RCC 7860 (cell line): Measurements from ENCODE around the gene ARPC5L.
"Not testable (repeated sequence)": the region's sequence is repeated elsewhere in the genome, so short reads cannot be mapped to it uniquely, and the experiment has no call there.

Experiments
- DNase-seq: peaks from one replicate; pipeline ENCODE4 v3.0.0-alpha.2; 2015; ENCODE audit warnings: low spot score
- FAIRE-seq: peaks from 2 replicates; lab custom pipeline; 2012; peaks lifted over from hg19 to GRCh38; lab: Jason Lieb, UNC

The ARPC5L gene

DNA sequence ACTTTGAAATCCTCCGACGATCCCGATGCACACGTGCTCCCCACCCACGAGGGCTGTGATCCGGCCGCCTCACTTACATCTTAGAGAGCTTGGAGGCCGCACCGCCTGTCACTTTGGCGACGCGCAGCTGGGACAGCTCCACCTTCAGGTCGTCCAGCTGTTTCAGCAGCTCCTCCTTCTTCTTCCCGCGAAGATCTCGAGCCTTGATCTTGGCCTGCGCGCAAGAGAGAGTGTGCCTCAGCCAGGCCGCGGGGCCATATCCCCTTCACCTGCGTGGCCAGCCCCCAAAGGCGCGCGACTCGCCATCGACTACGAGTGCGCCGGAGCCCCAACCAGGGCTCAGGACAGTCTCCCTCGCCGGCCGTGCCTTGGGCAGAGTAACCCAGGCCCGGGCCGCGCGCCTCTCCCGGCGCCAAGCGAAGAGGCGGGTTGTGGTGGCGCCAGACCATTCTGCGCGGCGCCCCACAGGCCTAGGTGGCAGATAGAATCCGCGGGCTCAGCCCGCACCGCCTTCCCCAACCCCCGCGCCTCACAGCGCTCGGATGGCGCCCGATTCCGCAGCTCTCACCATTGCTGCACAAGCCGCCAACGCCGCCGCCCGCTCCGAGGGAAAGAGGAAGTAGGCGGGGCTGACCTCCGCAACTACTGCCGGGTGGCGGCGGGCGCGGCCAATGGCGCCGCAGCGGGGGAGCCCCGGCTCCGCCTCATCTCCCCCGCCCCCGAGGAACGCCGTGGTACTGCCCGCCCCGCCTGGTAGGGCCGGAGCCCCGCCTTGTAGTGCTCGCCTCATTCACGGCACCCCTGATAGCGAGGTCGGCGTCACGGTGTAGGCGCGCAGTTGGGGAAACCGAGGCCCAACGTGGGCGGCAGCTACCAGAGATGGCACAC lies at the start of gene ARPC5L, which contains the start of gene RPL35:
TSS of gene ARPC5L (plus strand) at position 789 of the 888 bp plus-strand sequence. CDS start 7,161 bp downstream, outside the sequence.
TSS of gene RPL35 (minus strand) at position 616 of the 888 bp plus-strand sequence. CDS start at position 571, 45 bp downstream.
- DNase-seq: peak; percentile 86
- FAIRE-seq: no peak

DNA sequence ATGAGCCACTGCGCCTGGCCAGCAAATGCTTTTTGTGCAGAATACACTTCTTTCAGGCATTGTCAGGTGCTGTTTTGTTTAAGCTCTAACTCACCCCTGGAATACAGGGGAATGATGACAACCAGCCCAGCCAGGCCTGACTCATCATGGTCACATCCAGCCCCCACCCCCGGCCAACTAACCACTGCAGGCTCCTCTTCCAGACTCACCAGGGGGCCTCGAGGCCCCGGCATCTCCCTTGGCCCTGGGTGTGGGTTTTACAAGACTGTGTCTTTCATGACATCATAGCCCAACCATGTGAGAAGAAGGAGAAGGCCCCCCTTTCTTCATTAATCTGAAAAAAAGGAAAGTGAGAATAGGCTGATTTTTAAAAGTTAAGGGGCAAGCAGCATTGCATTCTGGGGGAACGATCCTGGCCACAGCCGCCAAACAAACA lies 49.5 kb upstream of the ARPC5L start:
- peak; percentile 98 for FAIRE-seq
- DNase-seq: peak; percentile 99

- FAIRE-seq (no peak), DNase-seq (no peak)
These were observed 48.9 kb upstream of the ARPC5L start for GRCh38 chr9:124813041-124813440.

DNA sequence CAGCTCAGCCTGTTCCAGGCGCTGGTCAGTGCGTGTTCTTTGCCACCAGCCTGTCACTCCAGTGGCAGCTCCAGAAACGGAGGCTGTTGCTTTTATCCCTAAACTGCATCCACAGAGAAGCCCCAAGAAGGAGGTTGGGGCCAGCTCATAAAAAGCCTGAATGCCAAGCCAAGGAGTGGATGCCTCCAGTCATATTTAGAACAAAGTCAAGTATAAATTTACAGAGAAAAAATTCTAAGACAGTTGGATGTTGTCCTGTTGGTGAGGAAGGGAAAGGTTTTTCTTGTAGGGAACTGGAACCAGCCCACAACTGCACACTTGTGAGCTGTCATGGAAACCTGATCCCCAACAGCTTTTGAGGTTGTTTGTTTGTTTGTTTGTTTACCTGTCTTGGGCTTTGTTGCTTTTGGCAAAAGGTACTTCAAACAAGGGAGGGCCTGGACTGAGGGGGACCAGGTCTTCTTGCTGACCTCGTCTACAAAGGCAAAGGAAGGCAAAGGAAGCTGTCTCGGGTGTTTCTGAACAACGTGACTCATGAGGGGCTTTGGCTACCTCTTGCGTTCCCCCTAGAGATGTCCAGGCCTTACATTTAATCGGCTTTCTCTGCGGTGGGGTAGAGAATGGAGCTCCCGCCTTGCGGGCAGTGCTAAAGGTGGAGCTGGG lies 48.3 kb upstream of the ARPC5L start:
- DNase-seq (no peak), FAIRE-seq (no peak)

- no peak for FAIRE-seq
- no peak for DNase-seq
These were observed 47.8 kb upstream of the ARPC5L start for GRCh38 chr9:124814164-124814535.

DNA sequence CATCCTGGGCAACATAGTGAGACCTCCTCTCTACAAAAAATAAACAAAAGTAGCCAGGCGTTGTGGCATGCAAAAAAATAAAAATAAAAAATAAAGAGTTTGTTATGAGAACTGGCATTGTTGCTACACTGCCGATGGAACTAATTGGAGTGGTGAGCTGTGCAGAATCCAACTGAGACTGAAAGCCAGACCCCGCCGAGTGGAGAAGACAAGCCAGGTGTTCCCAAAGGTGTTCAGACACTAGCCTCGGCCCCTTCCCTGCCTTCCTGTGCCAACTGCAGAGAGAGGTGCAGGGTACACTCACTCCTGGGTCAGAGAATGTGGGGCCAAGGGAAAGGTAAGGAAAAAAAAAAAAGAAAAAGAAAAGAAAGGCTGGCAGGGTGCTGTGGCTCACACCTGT lies 46.3 kb upstream of the ARPC5L start:
- no peak for FAIRE-seq

GRCh38 chr9:124818431-124819281 lies 43.3 kb upstream of the ARPC5L start:
- peak; percentile 95 for DNase-seq
- peak; percentile 83 for FAIRE-seq

More for the DNA sequence above, 46.3 kb upstream of the ARPC5L start:
- DNase-seq: no peak

DNA sequence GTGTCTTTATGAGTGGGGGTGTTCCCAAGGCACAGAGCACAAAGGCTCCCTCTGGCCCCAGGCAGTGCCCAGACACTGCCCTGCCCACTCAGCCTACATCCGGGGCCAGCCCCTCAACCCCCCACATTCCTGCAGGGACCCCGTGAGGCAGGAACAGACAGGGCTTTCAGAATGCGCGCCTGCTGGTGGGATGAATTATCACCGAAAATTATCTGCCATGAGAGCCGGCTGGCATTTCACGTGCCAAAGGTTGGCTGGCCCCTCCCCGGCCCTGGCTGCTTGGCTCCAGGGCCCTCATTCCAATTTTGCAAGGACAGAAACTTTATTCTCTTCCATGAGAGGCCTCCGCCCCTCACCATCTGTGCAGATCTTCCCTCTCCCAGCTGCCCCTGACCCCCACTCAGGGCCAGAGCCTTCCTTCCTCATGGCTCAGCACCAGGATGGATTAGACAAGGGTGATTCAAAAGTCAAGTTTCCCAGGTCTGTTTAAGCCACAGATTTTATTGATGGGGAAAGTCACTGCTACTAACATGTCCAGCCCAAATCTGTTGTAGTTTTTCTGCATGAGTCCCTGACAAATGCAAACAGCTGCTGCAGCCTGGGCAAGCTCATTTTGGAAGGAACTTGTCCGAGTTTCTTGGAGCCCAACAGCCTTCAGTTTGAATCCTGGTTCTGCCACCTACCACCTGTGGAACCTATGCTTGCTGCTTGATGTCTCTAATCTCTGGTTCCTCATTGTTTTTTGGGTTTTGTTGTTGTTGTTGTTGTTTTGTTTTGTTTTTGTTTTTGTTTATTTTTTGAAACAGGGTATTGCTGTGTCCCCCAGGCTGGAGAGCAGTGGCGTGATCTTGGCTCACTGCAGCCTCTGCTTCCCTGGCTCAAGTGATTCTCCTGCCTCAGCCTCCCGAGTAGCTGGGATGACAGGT lies 41.0 kb upstream of the ARPC5L start:
- DNase-seq (no peak), FAIRE-seq (no peak)

DNA sequence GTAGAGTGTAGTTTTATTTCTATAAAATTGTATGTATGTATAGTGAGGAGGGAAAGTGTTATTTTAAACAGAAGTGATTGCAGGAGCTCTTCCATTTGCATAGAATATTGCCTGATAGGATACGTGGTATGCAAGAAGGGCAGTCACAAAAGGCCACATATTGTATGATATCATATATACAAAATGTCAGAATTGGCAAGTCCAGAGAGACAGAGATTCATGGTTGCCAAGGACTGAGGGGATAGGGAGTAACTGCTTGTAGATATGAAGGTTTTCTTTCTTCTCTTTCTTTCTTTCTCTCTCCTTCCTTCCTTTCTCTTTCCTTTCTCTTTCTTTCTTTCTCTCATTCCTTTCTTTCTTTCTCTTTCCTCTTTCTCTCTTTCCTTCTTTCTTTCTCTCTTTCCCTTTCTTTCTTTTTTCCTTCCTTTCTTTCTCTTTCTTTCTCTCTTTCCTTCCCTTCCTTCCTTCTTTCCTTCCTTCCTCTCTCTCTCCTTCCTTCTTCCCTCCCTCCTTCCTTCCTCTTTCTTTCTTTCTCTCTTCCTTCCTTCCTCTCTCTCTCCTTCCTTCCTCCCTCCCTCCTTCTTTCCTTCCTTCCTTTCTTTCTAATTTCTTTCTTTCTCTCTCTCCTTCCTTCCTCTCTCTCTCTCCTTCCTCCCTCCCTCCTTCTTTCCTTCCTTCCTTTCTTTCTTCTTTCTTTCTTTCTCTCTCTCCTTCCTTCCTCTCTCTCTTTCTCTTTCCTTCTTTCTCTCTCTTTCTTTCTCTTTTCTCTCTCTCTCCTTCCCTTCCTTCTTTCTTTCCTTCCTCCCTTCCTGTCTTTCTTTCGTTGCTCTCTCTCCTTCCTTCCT lies 33.2 kb upstream of the ARPC5L start:
- DNase-seq (no peak), FAIRE-seq (no peak)

- FAIRE-seq (no peak), DNase-seq (no peak)
These were observed 32.6 kb upstream of the ARPC5L start for GRCh38 chr9:124829334-124829669.

DNA sequence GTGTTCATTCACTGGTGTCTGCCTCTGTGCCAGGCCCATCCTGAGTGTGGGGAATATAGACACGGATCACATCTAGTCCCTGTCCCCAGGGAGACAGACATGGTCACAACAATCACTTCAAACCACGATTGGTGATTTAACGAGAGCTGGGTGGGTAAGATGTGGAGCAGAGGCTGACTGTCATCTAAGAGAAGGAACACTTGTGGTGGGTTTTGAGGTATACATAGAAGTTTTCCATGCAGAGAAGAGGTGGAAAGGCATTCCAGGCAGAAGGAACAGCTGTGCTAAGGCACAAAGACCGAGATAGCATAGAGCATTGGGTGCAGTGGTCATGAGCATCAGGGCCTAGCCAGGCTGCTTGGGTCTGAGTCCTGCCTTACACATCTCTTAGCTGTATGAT lies 31.3 kb upstream of the ARPC5L start:
- no peak for FAIRE-seq

DNA sequence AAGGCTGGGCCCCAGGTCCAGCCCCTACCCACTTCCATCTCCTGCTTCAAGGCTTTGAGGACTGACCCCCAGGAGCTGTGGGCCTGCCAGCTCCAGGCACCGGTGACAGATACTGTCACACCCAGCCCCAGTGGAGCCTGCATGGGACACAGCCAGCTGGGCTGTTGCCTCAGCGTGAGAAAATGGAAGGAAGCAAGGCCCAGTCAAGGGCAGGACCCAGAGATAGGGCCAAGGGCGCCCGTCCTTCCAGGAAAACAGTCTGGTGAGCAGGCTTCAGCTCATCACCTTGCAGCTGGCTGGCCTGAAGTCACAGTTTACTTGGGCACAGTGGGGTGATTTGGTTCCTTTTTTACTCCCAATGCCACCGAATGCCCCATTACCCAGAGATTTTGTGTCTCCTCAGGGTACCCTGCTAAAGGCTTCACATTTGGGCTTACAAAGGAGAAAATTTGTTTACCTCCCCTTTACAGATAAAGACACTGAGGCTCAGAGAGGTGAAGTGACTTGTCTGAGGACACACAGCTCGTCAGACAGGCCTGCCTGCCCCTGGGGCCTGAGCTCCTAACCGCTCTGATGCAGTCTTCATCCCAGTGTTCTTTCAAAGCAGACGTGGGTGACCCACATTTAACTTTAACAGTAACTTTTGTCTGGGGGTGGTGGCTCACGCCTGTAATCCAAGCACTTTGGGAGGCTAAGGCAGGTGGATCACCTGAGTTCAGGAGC lies 30.1 kb upstream of the ARPC5L start:
- FAIRE-seq: no peak

More for the DNA sequence above, 31.3 kb upstream of the ARPC5L start:
- DNase-seq: no peak

DNA sequence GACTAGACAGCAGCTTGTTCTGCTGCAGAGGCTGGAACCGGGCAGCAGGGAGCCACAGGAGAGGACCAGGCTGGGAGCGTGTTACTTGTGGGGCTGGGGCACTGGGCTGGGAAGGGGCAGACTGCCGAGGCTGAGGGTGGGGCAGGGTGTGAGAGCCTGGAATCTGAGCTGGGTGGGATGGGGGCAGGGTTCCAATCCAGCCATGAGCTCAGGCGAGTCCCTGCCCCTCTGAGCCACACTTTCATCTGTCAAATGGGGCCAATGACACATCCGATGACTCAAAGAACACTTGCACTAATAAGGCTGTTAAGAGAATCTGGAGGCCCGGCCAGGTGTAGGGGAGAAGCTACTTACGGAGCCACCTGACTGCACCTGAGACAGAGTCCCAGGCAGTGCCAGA lies 27.3 kb upstream of the ARPC5L start:
- DNase-seq (peak; percentile 87), FAIRE-seq (peak; percentile 80)

More for the DNA sequence above, 30.1 kb upstream of the ARPC5L start:
- DNase-seq: no peak

DNA sequence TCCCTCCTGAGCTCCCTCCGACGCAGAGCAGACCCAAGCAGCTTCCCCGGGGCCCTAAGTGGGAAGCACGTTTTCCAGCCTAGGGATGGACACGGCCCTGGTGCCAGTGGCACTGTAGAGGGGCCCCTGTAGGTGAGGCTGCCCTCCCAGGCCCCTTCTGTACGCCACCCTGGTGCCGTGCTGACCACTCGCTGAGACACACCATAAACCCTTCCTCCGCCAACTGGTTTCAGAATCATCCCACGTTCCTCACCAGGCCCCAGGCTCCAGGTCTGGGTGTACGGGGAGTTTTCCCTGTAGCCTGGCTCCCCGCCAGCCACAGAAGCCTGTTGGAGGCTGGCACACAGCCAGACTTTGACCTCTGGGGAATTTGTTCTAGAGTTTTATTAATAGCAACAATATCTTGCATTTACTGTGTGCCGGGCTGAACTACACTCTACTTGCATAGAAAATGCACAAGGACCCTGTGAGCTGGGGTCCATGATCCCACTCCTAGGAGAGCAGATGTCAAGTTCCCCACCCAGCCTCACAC lies 26.8 kb upstream of the ARPC5L start:
- FAIRE-seq: peak; percentile 71
- peak; percentile 69 for DNase-seq

DNA sequence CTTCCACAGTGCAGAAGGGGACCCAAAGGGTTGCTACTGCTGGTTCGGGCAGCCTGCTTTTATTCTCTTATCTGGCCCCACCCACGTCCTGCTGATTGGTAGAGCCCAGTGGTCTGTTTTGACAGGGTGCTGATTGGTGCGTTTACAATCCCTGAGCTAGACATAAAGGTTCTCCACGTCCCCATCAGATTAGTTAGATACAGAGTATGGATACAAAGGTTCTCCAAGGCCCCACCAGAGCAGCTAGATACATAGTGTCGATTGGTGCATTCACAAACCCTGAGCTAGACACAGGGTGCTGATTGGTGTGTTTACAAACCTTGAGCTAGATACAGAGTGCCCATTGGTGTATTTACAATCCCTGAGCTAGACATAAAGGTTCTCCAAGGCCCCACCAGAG lies 23.8 kb upstream of the ARPC5L start:
- not testable (repeated sequence) for DNase-seq, FAIRE-seq

DNA sequence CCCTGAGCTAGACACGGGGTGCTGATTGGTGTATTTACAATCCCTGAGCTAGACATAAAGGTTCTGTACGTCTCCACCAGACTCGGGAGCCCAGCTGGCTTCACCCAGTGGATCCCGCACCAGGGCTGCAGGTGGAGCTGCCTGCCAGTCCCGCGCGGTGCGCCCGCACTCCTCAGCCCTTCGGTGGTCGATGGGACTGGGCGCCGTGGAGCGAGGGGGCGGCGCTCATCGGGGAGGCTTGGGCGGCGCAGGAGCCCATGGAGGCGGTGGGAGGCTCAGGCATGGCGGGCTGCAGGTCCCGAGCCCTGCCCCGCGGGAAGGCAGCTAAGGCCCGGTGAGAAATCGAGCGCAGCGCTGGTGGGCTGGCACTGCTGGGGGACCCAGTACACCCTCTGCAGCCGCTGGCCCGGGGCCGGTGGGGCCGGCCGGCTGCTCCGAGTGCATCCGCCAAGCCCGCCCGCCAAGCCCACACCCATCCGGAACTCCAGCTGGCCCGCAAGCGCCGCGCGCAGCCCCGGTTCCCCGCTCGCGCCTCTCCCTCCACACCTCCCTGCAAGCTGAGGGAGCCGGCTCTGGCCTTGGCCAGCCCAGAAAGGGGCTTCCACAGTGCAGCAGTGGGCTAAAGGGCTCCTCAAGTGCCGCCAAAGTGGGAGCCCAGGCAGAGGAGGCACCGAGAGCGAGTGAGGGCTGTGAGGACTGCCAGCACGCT lies 23.2 kb upstream of the ARPC5L start:
- not testable (repeated sequence) for DNase-seq, FAIRE-seq

DNA sequence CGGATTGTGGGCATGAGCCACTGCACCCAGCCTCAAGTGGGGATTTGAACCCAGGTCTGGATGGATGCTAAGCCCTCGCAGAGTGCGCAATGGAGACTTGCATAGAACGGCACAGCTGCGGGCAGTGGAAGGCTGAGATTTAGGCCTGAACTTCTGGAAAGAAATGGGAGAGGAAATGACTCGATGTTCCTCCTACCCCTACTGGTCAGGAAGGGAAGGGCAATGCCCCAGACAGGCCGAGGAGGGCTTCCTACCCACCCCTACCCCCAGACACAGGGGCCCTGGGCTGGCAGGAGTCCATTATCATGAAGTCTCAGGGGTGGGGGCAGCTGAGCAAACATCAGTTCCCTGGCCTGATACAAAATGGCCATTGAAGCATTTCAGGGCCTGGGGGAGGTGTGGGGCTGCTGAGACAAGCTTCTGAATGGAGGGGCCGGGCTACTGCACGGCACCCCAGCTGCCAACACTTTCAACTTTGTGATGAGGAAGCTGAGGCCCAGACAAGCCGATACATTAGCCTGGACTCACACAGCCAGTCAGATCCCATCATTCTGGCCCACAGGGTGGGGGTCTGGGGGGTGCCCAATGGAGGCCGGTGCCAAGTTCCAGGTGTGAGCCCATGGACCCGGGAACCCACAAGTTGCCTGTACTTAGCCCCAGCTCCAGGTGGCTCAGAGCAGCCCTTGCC lies 22.2 kb upstream of the ARPC5L start:
- FAIRE-seq: no peak

More for the DNA sequence above, 22.2 kb upstream of the ARPC5L start:
- no peak for DNase-seq
